ENCODE results near the gene SFXN3.

GRCh38 chr10:100996678-100997359 is 34.2 kb upstream of the SFXN3 start:
- no peak for TF ChIP-seq CTCF (IDR thresholded peaks at IDR 0.05; ENCODE audit: low read length)
- no peak for TF ChIP-seq EZH2 (IDR thresholded peaks at IDR 0.05; ENCODE audit: borderline replicate concordance, low read length)

All from OCI-LY1 (cell line).